ENCODE measurements around the gene DIAPH2.
"Not testable (repeated sequence)": the region's sequence is repeated elsewhere in the genome, so short reads cannot be mapped to it uniquely, and the experiment has no call there.

Gene DIAPH2

DNA sequence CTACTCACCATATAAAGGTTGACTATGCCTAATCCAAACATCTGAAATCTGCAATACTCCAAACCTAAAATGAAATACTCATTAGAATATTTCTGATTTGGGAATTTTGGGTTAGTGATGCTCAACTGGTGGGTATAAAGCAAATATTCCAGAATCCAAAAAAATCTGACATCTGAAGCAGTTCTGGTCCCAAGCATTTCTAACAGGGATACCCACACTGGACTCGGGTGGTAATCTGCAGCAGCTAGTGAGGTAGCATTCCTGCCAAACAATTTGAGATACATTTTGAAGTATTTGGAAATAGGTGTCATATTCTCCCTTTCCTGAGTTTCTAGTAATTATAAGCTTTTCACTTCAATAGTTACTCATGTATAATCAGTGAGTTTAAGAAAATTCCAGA, 149.5 kb downstream of the DIAPH2 start:
- no peak for DNase-seq

DNA sequence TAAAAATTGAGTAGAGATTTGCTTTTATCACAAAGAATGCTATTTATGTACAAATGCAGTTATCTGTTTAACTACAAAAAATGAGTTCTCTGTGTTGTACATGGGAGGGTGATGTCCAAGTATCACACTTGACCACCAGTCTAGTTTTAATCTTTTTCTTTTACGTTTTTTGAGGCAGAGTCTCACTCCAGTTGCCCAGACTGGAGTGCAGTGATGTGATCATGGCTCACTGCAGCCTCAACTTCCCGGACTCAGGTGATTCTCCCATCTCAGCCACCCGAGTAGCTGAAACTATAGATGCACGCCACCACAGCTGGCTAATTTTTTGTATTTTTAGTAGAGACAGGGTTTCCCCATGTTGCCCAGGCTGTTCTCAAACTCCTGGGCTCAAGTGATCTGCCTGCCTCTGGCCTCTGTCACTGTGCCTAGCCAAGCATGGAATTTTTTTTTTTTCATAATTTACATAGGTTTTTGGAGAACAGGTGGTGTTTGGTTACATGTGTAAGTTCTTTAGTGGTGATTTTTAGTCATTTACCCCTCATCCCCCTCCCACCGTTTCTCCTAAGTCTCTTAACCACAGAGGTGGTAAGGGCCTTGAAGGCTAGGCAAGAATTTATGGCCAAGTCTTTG, 151.1 kb downstream of the DIAPH2 start:
- no peak for DNase-seq

DNA sequence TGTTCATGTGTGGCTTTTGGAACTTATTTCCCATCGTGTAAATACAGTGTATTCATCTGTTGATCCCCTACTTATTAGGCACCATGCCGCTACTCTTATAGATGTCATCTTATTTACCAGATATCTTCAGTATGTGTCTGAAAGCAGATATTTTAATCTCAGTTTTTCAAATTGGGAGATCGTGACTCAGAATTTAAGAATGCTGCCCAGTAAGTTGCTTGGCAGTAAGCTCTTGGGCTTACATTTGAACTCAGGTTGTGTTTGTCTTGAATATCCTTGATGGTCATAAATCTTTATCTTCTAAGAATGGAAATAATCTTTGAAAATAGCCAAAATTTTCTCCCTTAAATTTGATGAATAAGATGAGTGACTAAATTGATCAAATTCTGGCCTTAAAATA, 153.2 kb downstream of the DIAPH2 start:
- DNase-seq: peak; percentile 7

DNA sequence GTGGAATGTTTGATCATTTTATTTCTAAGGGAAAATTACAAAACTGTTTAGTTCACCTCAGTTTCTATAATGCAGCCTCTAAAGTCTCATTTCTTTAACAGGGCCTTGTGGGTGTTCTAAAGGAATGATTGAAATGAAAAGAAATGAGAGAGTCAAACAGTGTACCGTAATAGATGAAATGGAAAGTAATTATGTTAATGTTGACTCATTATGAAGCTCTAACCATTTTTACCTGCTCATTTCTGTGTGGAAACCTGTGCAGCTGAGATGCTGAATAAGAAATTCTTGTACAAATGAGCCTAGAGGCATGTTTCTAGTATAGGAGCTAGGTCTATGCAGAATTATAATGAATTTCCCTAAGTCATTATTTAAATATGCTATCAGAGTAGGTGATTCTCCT, 153.9 kb downstream of the DIAPH2 start:
- DNase-seq: no peak

DNA sequence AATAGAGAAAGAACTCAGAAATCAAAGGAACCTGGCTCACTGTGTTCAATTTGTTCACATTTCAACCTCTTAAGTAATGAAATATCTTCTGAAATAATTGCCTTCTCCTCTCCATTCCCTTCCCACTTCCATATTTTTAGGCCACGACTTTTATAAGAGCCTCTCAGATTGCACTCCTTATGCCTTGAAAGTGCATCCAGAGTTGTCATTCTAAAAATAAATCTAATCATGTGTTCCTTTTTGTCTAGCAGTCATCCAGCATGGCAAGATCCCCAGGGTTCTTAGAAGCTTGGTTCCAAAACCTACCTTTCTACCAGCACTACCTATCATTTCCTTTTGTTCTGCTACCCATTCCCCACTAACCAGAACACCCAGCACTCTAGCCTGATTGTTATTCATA, 156.7 kb downstream of the DIAPH2 start:
- DNase-seq: no peak

DNA sequence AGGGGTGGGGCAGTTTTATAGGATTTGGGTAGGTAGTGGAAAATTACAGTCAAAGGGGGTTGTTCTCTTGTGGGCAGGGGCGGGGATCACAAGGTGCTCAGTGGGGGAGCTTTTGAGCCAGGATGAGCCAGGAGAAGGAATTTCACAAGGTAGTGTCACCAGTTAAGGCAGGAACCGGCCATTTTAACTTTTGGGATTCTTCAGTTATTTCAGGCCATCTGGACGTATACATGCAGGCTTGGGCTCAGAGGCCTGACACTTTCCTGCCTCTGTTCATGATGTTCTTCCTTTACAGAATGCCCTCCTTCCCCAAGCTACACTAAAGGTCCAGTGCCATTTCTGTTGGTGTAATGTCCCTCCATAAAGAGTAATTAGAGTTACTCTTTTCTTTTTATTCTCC, 157.2 kb downstream of the DIAPH2 start:
- DNase-seq: not testable (repeated sequence)

DNA sequence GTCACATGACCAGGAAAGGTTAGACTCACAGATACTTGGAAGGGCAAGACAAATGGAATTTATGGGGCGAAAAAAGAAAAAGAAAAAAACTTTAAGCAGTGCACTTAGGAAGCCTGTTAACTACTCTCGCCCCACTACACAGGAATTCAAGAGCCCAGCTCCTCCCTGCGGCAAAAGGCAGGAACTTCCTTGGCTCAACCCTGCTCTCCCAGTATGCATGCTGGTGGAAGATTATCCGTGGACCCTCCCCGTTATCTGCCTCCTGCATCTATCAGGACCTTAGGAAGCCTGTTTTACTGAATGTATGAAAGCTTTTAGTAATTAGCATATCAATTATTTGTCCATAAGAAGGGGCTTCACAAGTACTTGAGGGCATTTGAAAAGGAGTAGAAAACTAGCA, 158.9 kb downstream of the DIAPH2 start:
- no peak for DNase-seq

DNA sequence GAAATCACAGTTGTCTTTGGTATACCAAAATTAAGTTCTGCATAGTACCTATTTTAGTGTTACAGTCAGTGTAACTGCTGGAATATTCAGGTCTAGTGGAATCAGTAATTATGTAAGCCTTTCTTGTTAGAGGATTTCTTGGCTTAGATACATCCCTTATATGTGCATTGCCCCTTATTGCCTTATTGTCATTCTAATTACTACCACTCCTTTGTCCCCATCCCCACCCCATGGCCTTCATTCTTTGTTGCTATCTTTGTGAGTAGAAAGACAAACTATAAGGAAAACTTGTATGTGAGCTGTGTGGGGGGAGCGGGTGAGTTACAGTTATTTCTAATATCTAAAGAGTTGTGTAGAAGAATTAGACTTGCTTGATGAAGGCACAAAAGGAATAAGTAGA, 162.2 kb downstream of the DIAPH2 start:
- no peak for DNase-seq

DNA sequence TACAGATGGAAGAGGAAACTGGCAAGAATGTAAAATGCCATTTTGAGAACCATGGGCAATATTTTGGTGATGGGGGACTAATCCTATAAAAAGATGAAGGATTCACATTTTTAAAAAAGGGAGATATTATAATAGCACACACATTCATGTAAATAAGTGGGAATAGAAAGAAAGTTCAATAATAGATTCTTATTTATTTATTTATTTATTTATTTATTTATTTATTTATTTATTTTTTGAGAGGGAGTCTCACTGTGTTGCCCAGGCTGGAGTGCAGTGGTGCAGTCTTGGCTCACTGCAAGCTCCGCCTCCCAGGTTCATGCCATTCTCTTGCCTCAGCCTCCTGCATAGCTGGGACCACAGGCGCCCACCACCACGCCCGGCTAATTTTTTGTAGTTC, 174.8 kb downstream of the DIAPH2 start:
- not testable (repeated sequence) for DNase-seq

DNA sequence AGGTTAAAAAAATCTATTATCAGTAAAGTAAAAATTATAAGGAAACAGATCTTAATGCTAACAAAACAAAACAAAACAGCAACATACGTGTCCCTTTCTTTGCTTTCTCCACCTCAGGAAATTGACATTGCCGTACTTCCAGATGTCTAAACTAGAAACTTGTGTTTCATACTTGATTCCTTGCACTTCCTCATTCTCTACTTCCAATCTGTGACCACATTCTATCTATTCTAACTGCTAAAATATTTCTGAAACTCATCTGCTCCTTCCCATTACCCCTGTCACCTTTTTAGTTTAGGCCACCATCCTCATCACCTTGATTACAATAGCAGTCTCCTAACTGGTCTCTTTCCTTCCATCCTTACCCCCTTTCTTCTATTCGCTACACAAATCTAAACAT, 176.6 kb downstream of the DIAPH2 start:
- no peak for DNase-seq

DNA sequence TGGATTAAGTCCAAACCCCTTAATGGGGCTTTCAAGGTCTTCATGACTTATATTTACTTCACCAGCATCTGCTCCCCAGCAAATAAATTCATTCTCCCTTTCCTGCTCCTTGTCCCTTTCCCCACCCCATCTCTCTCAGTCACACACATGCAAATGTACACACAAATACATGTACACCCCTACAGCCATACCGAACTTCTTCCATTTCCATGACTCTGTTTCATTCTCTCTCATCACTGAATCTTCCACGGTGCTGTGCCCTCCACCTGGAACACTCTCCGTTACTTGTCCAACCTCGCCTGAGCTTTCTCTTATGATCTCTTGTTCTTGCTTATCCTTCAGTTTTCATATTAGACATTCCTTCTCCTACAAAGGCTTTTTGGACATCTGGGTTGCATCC, 177.0 kb downstream of the DIAPH2 start:
- DNase-seq: no peak

DNA sequence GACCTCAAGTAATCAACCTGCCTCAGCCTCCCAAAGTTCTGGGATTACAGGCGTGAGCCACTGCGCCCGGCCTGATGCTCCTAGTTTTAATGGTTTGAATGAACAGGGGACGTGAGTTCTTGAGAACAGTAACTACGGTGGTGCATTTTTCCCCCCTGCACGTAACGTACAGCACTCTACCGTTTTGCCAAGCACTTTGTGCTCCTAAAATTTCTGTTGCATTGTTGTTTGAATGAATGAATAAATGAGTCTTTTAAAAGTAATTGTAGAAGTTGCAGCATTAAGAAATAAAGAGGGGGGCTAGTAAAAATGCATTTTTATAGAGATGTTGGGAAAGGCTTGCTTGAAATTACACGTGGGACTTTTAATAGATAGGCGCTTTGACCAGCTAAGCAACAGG, 199.0 kb downstream of the DIAPH2 start, which contains the start of gene RPA4:
RPA4 (plus strand) TSS at position 301 of the 400 bp plus-strand sequence. CDS start 403 bp downstream, outside the sequence.
- no peak for DNase-seq

DNA sequence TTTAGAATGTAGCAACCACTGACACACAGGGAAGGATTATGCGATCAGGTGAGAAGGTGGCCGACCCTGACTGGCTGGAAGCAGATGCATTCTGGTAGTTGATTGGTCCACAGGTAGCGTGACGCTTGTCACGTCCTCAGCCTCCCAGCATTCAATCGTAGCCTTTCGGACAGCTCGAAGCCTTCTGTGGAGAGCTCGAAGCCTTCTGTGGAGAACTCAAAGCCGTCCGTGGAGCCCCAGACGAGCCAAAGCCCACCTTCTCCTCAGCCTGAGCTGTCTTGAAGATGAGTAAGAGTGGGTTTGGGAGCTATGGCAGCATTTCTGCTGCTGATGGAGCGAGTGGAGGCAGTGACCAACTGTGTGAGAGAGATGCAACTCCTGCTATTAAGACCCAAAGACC, 199.4 kb downstream of the DIAPH2 start:
- no peak for DNase-seq

DNA sequence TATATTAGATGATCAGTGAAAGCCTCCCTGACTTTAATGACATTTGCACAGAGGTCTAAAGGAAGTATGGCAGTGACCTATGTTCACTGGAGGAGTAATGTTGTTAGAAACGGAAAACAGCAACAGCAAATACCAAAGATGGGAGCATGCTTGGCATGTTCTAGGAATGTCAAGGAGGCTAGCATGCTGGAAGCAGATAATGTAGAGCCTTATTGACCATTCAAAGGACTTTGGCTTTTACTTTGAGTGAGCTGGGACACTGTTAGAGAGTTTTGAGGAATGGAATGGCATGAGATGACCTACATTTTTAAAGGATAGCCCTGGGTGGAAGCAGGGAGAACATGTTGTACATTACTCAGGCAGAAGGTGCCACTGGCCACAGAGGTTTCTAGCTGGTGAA, 205.1 kb downstream of the DIAPH2 start:
- DNase-seq: no peak

DNA sequence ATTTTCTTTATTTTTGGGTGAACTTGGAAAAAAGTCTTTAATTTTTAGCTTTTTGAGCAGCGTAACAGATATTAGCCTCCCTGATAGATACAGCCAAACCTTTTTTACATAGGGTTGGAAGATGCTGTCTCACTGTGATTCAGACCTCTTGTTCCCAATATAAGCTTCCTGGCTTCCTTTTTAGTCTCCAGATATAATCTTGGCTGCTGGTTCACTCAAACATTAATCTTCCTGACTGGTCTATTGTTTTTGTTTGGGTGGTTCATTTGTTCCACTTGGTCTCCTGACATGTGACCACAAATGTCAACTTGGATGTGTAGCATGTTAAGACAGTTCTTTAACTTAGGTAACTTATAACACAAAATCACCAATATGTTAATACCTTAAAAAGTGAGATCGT, 222.1 kb downstream of the DIAPH2 start:
- no peak for DNase-seq

DNA sequence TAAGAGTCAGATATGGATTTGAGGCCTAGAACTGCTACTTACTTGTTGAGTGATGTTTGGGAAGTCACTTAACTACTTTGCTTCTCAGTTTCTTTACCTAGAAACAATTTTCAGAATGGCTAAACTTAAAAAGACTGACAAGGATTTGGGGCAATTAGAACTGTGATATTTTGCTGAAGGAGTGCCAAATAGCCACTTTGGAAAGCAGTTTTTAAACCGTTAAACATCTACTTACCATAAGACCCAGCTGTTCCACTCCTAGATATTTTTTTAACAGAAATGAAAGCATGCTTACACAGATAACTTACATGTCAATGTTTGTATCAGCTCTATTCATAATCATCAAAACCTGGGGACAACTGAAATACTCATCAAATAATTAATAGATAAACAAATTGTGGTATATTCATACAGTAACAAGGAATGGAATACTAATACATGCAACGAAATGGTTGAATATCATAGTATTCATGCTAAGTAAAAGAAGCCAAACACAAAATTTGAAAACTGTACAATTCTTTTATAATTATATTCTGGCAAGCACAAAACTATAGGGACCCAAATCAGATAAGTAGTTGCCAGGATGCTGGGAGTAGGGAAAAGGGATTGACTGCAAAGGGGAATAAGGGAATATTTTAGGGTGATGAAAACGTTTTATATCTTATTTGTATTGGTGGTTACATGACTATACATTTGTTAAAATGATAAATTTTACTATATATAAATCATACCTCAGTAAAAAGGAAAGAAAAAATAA, 223.1 kb downstream of the DIAPH2 start:
- DNase-seq: no peak

DNA sequence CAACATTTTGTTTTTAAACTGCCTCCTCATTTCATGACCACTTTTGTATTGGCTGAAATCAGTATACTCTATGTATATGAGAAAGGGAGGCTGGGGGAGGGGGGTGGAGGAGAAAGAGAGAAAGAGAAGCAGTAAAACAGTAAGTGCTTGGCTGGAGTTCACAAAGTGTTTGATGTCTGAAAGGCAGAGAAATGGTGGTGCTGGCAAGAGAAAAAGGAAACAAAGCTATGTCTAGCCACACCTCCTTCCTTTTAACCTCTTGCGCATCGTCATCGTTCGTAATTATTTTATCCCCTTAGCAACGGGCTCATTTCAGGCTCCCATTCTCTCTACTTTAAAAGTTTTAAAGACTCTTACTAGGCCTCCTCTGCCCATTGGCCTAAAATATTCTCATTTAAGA, 224.6 kb downstream of the DIAPH2 start:
- no peak for DNase-seq

DNA sequence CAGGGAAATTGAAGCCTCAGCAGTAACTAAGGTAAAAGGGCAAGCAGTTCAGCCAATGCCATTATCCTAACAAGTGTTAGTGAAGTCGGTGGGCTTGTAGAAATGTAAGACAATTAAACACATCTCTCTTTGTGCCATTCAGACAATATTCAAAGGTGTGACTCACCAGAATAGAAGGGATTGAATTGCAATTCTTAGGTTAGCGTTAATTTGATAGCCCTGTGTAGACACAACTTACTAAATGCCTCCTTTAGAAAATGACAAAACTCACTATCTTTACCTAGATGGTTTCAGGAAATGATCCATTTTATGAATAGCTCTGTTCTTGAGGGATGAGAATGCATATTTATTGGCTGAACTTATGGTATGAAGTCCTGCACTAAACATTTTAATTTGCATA, 234.2 kb downstream of the DIAPH2 start:
- no peak for DNase-seq

DNA sequence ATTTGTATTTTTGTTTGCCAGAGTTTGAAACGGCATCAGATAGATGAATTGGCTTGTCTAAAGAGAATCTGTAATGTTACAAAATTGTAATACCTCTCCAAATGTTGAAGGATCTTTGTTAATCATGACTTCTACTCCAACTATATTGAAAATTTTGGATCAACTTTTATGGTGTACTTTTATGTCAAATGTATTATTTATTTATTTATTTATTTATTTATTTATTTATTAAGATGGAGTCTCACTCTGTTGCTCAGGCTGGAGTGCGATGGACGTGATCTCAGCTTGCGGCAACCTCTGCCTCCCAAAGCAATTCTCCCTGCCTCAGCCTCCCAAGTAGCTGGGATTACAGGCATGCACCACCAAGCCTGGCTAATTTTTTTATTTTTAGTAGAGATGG, 235.0 kb downstream of the DIAPH2 start:
- DNase-seq: no peak

DNA sequence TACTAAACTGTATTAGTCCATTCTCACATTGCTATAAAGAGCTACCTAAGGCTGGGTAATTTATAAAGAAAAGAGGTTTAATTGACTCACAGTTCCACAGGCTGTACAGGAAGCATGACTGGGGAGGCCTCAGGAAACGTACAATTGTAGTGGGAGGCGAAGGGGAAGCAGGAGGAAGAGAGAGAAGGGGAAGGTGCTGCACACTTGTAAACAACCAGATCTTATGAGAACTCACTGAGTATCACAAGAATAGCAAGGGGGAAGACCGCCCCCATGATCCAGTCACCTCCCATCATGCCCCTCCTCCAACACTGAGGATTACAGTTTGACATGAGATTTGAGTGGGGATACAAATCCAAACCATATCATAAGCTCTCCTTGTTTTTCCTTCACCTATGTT, 239.9 kb downstream of the DIAPH2 start:
- DNase-seq: no peak

DNA sequence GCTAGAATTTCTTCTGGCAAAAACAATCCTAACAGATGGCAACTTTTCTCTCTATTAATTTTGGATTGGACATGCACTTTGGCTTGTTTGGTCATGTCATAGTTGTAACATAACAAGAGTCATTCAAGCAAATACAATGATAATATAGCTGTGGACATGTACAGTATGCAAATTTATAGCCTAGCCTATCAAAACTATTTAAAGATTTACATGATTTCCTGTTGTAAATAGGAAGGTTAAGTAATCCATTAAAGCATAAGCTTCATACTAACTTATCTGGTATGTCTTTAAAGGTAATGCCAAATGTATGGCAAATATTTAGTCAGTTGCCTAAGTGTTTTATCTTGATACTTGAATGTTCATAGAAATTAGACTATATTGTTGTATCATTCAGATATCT, 244.4 kb downstream of the DIAPH2 start:
- no peak for DNase-seq

DNA sequence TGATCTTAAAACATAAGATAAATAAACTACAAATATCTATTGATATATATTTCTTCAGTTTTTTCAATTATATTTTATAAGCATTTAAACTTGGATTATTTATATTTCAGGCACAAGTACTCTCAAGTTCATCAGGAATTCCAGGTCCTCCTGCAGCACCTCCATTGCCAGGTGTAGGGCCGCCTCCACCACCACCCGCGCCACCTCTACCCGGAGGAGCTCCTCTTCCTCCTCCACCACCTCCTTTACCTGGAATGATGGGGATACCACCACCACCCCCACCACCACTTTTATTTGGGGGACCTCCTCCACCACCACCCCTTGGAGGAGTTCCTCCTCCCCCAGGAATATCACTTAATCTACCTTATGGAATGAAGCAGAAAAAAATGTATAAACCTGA, 273.1 kb downstream of the DIAPH2 start:
- DNase-seq: no peak

DNA sequence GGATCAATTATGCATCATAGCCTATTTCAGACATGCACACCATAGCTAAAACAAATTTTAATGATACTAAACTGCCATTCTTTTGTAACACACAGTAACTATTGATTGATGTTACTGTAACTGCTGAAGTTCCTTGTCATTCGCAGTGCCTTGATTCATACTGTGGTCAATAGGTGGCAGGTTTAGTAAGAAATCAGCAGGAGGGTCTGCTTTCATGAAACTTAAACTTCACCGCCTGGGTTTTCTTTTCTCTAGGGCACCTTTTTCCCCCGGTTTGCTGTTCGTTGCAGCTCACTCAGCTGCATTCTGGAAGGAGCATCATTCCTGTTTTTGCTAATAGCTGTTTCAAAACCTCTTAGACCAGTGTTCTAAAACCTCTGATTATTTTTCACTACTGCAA, 287.2 kb downstream of the DIAPH2 start:
- no peak for DNase-seq

DNA sequence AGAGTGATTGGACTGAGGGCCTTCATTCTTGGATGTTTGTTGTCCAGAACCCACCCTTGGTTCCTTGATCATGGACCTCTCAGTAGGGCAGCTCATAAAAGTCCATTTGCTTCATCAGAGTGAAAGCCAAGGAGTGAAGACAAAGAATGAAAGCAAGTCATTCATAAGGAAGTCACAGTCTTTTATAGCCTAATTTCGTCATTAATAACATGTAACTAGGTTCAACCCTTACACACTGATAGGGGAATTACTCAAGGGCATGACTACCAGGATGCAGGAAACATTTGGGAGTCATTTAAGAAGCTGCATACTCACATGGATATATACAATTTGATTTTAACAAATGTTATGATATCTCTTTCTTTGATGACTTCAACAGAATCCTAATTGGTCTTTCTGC, 294.3 kb downstream of the DIAPH2 start:
- DNase-seq: no peak

DNA sequence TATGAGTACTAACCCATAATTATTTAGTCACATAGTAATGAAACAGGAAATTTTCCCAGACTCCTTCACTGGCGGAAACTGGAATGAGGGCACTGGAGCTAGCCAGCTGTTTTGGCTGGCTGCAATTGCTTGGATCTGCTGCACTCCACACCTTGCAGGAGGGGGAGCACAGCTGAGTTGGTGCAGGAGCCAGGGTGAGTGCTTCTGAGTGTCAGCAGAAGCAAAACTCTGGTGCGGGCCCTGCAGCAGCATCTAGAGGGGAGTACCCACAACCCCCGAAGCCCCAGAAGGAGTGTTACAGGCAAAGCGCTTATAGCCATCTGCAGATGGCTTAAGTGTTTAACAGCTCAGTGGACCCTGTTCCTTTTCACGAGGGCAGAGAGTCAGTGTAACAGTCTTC, 295.1 kb downstream of the DIAPH2 start:
- DNase-seq: no peak

Data from HCEC 1CT (cell line).